Measurements from ENCODE around the gene SYT14. TPM values are rescaled to one million over a fixed set of nuclear protein-coding genes. Genes with fewer than 3 reads are reported as not detected.

The SYT14 gene
- total RNA-seq, 2 donors from 2014 or later = 6.2 to 7.1 TPM

DNA sequence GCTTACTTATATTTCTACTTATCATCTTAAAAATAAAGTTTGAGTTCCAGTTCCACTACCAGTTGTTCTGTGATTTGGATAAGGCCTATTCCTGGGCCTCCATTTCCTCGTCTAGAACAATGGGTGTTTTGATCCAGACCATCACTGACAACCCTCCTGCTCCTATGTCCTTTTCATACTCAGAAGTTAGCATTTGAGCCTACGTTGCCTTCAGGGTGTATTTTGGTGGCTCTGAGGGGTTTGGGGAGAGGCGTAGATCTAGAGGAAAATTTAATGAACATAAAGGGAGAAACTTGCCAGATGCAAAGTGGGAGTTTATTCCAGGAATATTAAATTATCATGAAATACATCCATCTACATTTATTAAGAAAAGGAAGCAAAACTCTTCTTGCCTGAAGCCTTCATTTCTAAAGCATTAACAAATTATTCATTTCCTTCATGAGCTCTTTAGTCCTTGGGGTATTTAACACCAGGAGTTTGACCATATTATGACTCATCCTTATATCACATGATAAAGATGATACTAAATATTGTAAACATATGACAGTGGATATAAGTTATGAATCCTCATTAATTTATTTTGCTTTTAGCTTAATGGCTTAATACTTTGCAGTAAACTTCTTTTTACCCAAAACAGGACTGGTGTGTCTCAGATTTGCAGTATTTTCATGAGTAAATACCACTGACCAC, 47.2 kb upstream of the SYT14 start:
- H3K27me3 Mint-ChIP-seq (ENCODE audit: insufficient read depth) = peaks cover 3% of the 10 kb centered on the region
- Histone ChIP-seq H3K4me1 (ENCODE audit: control insufficient read depth, insufficient read depth, low read length) (no peaks in the 10 kb centered on the region), H3K27ac (ENCODE audit: low read depth, low read length) (no peak overlapping the region), H3K9ac (ENCODE audit: extremely low read depth, low read length, poor library complexity, severe bottlenecking) (no peak overlapping the region), H3K4me3 (ENCODE audit: low read length) (no peak overlapping the region), H3K27me3 (ENCODE audit: control insufficient read depth, insufficient read depth, low read length, poor library complexity, severe bottlenecking) (no peaks in the 10 kb centered on the region), H3K9me3 (ENCODE audit: control insufficient read depth, low read length) (no peaks in the 10 kb centered on the region), H3K36me3 (ENCODE audit: control insufficient read depth, insufficient read depth, low read length) (no peaks in the 10 kb centered on the region)
- TF ChIP-seq CTCF (conservative IDR thresholded peaks at IDR 0.05) = no peak
- peaks cover 4% of the 10 kb centered on the region for H3K4me1 Mint-ChIP-seq
- H3K9me3 Mint-ChIP-seq = no peaks in the 10 kb centered on the region
- H3K36me3 Mint-ChIP-seq (ENCODE audit: low read depth) = no peaks in the 10 kb centered on the region
- H3K4me3 Mint-ChIP-seq = no peak overlapping the region
- DNase-seq = no peak
- H3K27ac Mint-ChIP-seq = no peak overlapping the region
- 80 to 86% methylated on average over 1 to 3 of the region's 3 CpGs for WGBS, 2 experiments (ENCODE audit: insufficient coverage in 1 of 2, insufficient read length in 1 of 2)

- no peaks in the 10 kb centered on the region for H3K9me3 ChIP-seq (ENCODE audit: control insufficient read depth, low read length)
- Mint-ChIP-seq H3K9me3 (no peaks in the 10 kb centered on the region), H3K27me3 (ENCODE audit: insufficient read depth) (no peaks in the 10 kb centered on the region), H3K27ac (no peak overlapping the region), H3K4me1 (peaks cover 9% of the 10 kb centered on the region), H3K36me3 (ENCODE audit: low read depth) (no peaks in the 10 kb centered on the region), H3K4me3 (no peak overlapping the region)
- H3K4me3 ChIP-seq (ENCODE audit: low read length) = no peak overlapping the region
- H3K4me1 ChIP-seq (ENCODE audit: control insufficient read depth, insufficient read depth, low read length) = peaks cover 4% of the 10 kb centered on the region
- no peak overlapping the region for H3K9ac ChIP-seq (ENCODE audit: extremely low read depth, low read length, poor library complexity, severe bottlenecking)
- WGBS, 2 experiments (ENCODE audit: insufficient coverage in 1 of 2, insufficient read length in 1 of 2) = 91 to 97% methylated on average over 4 to 6 of the region's 6 CpGs
- DNase-seq = no peak
- no peaks in the 10 kb centered on the region for H3K36me3 ChIP-seq (ENCODE audit: control insufficient read depth, insufficient read depth, low read length)
- H3K27me3 ChIP-seq (ENCODE audit: control insufficient read depth, insufficient read depth, low read length, poor library complexity, severe bottlenecking) = no peaks in the 10 kb centered on the region
- no peak for TF ChIP-seq CTCF (conservative IDR thresholded peaks at IDR 0.05)
- no peak overlapping the region for H3K27ac ChIP-seq (ENCODE audit: low read depth, low read length)
Measured at GRCh38 chr1:209893751-209894150, 44.3 kb upstream of the SYT14 start.

DNA sequence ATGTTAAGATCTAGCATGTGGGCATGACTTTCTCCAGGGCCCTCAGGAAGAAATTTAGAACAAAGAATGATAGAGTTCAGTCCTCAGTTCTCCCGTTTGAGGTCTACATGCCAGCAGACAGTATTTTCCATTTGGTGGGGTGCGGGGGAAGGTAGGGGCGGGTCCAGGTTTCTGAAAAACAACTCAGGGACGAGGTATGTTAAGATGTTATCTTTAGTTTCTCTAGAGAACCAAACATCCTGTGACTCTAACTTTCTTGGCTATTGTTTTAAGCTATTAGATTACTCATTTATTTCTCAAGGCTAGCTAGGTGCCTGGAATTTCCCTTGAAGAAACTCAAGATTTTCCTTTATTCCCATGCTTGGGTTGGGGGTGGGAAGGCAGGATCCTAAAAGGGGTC, 42.3 kb upstream of the SYT14 start:
- peak overlapping the region; percentile 41 for H3K27ac Mint-ChIP-seq
- Histone ChIP-seq H3K36me3 (ENCODE audit: control insufficient read depth, insufficient read depth, low read length) (no peaks in the 10 kb centered on the region), H3K9ac (ENCODE audit: extremely low read depth, low read length, poor library complexity, severe bottlenecking) (no peak overlapping the region), H3K27me3 (ENCODE audit: control insufficient read depth, insufficient read depth, low read length, poor library complexity, severe bottlenecking) (no peaks in the 10 kb centered on the region), H3K4me1 (ENCODE audit: control insufficient read depth, insufficient read depth, low read length) (peaks cover 4% of the 10 kb centered on the region), H3K4me3 (ENCODE audit: low read length) (no peak overlapping the region), H3K9me3 (ENCODE audit: control insufficient read depth, low read length) (no peaks in the 10 kb centered on the region), H3K27ac (ENCODE audit: low read depth, low read length) (no peak overlapping the region)
- 80 to 83% methylated on average over 1 to 4 of the region's 4 CpGs for WGBS, 2 experiments (ENCODE audit: insufficient coverage in 1 of 2, insufficient read length in 1 of 2)
- no peak for TF ChIP-seq CTCF (conservative IDR thresholded peaks at IDR 0.05)
- H3K9me3 Mint-ChIP-seq = no peaks in the 10 kb centered on the region
- no peaks in the 10 kb centered on the region for H3K27me3 Mint-ChIP-seq (ENCODE audit: insufficient read depth)
- no peak overlapping the region for H3K4me3 Mint-ChIP-seq
- H3K36me3 Mint-ChIP-seq (ENCODE audit: low read depth) = no peaks in the 10 kb centered on the region
- H3K4me1 Mint-ChIP-seq = peaks cover 9% of the 10 kb centered on the region
- no peak for DNase-seq
